ENCODE data around the gene PSRC1. TPM values are rescaled to one million over a fixed set of nuclear protein-coding genes. Genes with fewer than 3 reads are reported as not detected.

Gene PSRC1
- total RNA-seq, 1 experiment from 2014 or later, result 60.4 TPM

- no peak for DNase-seq (ENCODE audit: low read depth)
These were observed 35.3 kb downstream of the PSRC1 start for GRCh38 chr1:109247401-109248365.

DNA sequence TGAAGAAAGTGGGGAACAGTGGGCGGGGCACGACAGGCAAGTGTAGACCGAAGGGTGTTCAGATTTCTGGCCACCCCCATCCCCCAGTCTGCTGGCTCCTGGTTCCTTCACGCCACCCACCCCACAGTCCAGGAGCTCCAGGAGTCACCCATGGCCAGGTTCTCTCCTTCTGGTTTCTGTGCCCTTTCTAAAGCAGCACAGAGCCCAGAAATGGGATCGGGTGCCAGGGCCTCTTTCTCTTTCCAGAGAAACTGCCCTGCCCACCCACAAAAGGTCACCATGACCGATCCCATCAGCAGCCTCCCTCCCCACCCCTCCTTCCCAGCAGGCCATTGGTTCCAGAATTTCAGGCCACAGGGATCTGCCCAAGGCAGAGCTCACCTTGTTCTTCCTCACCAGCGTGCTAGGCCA is 36.8 kb downstream of the PSRC1 start:
- no peak for DNase-seq (ENCODE audit: low read depth)

- DNase-seq (ENCODE audit: low read depth), result no peak
These were observed 38.9 kb downstream of the PSRC1 start for GRCh38 chr1:109243860-109244552.

- DNase-seq (ENCODE audit: low read depth), result no peak
These were observed 39.7 kb downstream of the PSRC1 start for GRCh38 chr1:109243221-109243620.

- no peak for DNase-seq (ENCODE audit: low read depth)
These were observed 40.6 kb downstream of the PSRC1 start for GRCh38 chr1:109242387-109242786.

GRCh38 chr1:109241841-109242345 is 41.1 kb downstream of the PSRC1 start:
- no peak for DNase-seq (ENCODE audit: low read depth)

GRCh38 chr1:109241344-109241743 is 41.6 kb downstream of the PSRC1 start:
- no peak for DNase-seq (ENCODE audit: low read depth)

DNA sequence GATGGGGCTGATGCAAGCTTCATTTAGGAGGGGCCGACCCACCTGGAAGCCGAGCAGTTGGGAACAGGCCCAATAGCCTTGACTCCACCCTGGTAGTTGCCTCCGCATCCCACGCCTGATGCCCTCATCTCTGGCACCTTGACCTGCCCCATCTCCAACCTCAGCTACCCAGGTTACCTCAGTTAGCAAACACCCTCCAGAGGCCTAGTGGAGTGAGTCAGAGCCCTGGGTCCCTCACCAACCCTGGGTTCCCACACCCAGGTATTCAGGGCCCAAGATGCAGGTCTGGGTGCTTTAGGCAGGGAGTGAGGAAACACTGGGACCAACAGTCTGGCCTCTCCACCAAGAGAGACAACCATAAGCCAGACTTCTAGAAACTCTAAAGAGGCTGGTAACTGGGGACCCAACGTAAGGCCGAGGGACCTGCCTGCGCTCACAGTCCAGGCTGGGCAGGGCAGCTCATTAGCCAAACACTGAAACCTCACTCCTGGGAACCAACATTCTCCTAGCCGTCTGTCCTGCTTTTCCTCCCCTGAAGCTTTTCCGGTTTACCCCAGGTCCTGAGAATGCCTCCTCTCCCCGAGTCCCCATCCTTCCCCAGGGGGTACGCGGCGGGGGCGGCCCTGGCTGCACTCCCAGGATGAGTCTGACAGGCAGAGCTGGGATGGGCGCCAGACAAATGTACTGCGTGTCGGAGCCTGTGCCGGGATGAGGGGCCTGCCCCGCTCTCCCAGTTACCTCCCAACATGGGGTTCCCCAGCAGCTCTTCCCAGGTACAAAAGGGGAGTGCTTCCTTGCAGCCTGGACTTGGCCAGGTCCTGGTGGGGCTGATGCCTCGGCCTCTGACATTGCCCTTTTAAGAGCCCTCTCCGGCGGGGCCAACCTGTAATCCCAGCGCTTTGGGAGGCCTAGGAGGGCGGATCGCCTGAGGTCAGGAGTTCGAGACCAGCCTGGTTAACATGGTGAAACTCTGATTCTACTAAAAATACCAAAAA is 42.5 kb downstream of the PSRC1 start:
- DNase-seq (ENCODE audit: low read depth), result peak; percentile 40

- DNase-seq (ENCODE audit: low read depth), result peak; percentile 27
These were observed 43.4 kb downstream of the PSRC1 start for GRCh38 chr1:109239409-109240068.

DNA sequence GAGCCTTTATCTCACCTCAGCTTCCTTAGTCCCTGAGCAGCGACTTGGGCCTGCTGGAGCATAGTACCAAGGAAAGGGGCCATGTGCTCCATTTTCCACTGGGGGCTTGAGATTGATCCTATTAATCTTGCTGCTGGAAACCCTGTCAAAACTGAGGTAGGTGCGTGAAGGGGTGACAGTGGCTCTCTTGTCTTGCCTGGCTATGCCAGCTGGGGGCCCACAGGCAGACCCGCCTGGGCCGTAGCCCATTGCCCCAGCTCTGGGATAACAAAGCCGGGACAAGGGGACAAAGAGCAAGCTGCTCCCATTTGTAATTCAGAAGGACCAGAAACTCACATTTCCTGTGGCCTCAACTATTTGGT is 43.9 kb downstream of the PSRC1 start:
- no peak for DNase-seq (ENCODE audit: low read depth)

- DNase-seq (ENCODE audit: low read depth), result no peak
These were observed 44.6 kb downstream of the PSRC1 start for GRCh38 chr1:109238382-109238781.

DNA sequence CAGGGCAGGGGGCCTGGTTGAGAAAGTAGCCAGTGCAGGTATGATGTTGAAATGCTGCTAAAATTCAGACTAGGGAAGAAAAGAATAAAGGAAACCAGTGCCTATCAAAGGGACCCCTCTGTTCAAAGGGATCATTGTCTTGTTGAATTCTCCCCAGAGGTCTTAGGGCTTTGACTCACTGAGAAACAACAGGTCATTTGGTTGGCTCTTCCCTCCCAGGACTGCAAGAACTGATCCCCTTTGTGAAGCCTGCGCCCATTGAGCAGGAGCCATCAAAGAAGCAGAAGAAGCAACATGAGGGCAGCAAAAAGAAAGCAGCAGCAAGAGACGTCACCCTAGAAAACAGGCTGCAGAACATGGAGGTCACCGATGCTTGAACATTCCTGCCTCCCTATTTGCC is 45.4 kb downstream of the PSRC1 start:
- no peak for DNase-seq (ENCODE audit: low read depth)

GRCh38 chr1:109235137-109235536 is 47.8 kb downstream of the PSRC1 start:
- no peak for DNase-seq (ENCODE audit: low read depth)

- no peak for DNase-seq (ENCODE audit: low read depth)
These were observed 51.9 kb downstream of the PSRC1 start for GRCh38 chr1:109231066-109231465.

Other genes with a start within 250 kb of the PSRC1 start
- gene WDR47, start 241.0 kb downstream of the PSRC1 start, total RNA-seq (2014; rRNA removed), result 22.0 and 25.3 TPM in 2 replicates
- gene TAF13, start 207.1 kb downstream of the PSRC1 start, total RNA-seq (2014; rRNA removed), result 67.0 and 72.4 TPM in 2 replicates
- 14.6 and 16.5 TPM in 2 replicates for gene TMEM167B, start 192.4 kb downstream of the PSRC1 start, total RNA-seq (2014; rRNA removed)
- gene ELAPOR1, start 169.0 kb downstream of the PSRC1 start, total RNA-seq (2014; rRNA removed), result 0.17 and 0.38 TPM in 2 replicates
- 134 and 149 TPM in 2 replicates for gene SARS1, start 69.2 kb downstream of the PSRC1 start, total RNA-seq (2014; rRNA removed)
- 0.06 and 0.17 TPM in 2 replicates for gene CELSR2, start 33.6 kb downstream of the PSRC1 start, total RNA-seq (2014; rRNA removed)
- gene MYBPHL, start 23.9 kb upstream of the PSRC1 start, total RNA-seq (2014; rRNA removed), result 0.23 TPM in 1 of 2 replicates, not detected in the other
- gene SORT1, start 114.8 kb upstream of the PSRC1 start, total RNA-seq (2014; rRNA removed), result 9.4 and 18.1 TPM in 2 replicates
- 46.8 and 47.8 TPM in 2 replicates for gene PSMA5, start 143.3 kb upstream of the PSRC1 start, total RNA-seq (2014; rRNA removed)
- 0.06 and 0.34 TPM in 2 replicates for gene SYPL2, start 183.4 kb upstream of the PSRC1 start, total RNA-seq (2014; rRNA removed)
- gene ATXN7L2, start 200.8 kb upstream of the PSRC1 start, total RNA-seq (2014; rRNA removed), result 6.2 and 6.4 TPM in 2 replicates
- 5.6 and 10.1 TPM in 2 replicates for gene CYB561D1, start 210.9 kb upstream of the PSRC1 start, total RNA-seq (2014; rRNA removed)
- 0.13 and 0.29 TPM in 2 replicates for gene AMIGO1, start 226.6 kb upstream of the PSRC1 start, total RNA-seq (2014; rRNA removed)

Data from LHCN-M2 (cell line).